Measurements from ENCODE around the gene NXF1. TPM values are rescaled to one million over a fixed set of nuclear protein-coding genes. Genes with fewer than 3 reads are reported as not detected.
"Not testable (repeated sequence)": the region's sequence is repeated elsewhere in the genome, so short reads cannot be mapped to it uniquely, and the experiment has no call there.

Gene NXF1
- 38.1 and 44.2 TPM in 2 replicates for total RNA-seq

GRCh38 chr11:62805076-62805892 is at the start of gene NXF1:
NXF1 (minus strand) TSS chr11:62805440; CDS start chr11:62805356, 84 bp downstream.
- peak; percentile 97 for DNase-seq

GRCh38 chr11:62854013-62854824 is 49.0 kb upstream of the NXF1 start:
- no peak for DNase-seq

- DNase-seq, result no peak
These were observed 48.2 kb upstream of the NXF1 start for GRCh38 chr11:62853279-62853965.

GRCh38 chr11:62852523-62853188 is 47.4 kb upstream of the NXF1 start:
- no peak for DNase-seq

DNA sequence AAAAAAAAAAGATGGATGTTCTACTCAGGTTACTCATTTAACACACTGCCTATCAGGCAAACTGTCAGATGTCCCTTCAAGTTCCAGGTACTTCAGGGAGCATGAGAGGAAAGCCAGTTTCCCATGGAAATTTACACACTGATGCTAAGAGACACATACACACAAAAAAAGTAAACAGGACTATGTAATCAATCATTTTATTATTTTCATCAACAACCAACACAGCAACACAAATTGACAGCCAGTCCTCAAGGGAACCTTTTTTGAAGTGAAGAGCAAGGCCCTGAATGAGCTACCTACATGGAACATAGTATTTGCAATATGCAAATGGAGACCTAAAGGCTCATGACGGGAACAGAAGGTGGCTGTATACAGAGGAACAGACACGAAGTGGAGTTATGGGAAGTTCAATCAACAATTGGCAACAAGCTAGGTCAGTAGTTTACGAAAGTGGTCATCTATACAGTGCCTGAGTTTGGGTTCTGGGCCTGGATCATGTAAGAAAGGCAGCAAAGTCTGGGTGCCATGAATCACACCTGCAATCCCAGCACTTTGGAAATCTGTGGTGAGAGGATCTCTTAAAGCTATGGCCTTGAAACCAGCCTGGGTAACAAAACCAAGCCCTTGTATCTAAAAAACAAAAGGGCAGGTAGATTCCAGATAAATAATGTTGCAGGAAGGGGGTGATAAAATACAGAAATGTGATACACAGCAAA is 46.7 kb upstream of the NXF1 start:
- no peak for DNase-seq

GRCh38 chr11:62850911-62851806 is 45.9 kb upstream of the NXF1 start:
- DNase-seq, result no peak

DNA sequence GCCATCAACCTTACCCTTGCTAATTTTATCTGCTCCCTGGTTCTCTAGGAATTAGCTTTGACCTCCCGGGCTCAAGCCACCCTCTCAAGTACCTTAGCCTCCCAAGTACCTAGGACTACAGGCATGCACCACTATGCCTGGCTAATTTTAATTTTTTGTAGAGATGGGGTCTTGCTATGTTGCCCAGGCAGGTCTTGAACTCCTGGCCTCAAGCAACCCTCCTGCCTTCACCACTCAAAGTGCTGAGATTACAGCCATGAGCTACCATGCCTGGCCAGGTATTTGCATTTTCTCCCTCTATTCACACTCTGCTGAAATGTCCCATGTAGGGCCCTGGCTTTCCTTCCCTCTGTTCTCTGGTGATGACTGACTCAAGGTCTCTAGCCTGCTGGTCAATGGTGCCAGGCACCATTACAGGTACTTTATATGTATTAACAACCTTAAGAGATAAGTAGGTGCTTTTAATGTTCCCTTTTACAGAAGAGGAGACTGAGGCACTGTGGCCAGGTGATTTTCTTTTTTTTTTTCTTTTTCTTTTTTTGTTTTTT is 42.6 kb upstream of the NXF1 start:
- no peak for DNase-seq

DNA sequence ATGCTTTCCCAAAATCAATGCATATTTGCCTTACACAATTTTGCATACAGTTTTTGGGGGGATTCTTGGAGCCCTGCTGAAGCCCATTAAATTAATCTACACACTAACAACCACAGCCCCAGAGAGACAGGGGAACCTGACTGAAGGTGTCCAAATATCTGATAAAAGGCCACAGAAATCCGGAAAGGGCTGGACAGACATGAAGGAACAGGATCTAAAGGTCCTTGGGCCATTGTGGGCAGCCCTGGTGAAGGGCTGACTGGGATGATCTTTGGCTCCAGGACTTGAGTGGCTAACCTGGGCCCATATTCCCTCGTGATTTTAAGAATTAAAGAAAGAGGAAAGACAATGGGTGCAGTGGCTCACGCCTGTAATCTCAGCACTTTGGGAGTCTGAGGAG is 40.9 kb upstream of the NXF1 start:
- no peak for DNase-seq

GRCh38 chr11:62844154-62844553 is 38.9 kb upstream of the NXF1 start:
- no peak for DNase-seq

GRCh38 chr11:62843466-62843865 is 38.2 kb upstream of the NXF1 start:
- DNase-seq, result no peak

DNA sequence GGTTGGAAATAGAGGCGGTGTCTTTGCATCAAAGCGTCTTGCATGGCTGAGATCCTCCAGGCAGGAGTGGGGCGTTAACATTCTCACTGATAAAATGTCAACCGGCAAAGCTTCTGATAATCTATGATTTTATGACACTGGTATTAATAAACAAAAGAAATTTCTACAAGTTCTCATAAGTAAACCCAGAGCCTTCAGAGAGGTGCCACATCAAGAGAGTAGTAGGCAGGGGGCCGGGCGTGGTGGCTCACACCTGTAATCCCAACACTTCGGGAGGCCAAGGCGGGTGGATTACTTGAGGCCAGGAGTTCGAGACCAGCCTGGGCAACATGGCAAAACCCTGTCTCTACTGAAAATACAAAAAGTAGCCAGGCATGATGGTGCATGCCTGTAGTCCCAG is 37.7 kb upstream of the NXF1 start:
- not testable (repeated sequence) for DNase-seq

DNA sequence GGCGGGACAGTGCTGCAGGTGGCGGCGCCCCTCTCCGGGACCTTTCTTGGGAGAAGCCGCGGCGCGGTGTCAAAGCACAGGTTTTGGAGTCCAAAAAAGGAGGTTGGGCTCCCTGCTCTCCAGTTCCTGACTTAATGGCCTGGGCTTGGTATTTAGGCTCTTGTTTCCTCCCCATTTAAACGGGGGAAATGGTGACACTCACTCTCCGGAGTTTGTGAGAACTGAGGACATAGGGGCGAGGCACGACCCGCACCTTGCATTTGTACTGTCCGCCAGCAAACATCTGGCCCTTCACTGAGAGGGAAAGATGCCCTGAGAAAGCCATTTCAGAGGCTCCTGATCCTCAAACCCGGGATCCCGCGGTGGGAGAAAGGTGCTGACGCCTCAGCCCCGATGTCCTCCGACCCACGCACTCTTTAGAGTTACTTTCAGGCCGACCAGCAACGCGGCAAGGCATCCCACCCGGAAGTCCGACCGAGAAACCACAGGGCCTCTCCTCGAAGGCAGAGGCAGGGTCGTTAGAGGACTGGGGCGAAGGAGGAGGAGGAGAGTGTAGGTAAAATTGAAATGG is 37.0 kb upstream of the NXF1 start:
- no peak for DNase-seq

GRCh38 chr11:62841361-62842170 is 36.3 kb upstream of the NXF1 start:
- DNase-seq, result peak; percentile 98

GRCh38 chr11:62840721-62841360 is 35.6 kb upstream of the NXF1 start:
- peak; percentile 66 for DNase-seq

- DNase-seq, result peak; percentile 96
These were observed 34.1 kb upstream of the NXF1 start, which contains the start of gene WDR74 for GRCh38 chr11:62839050-62839945. WDR74 (minus strand) TSS chr11:62839590; CDS start chr11:62839570, 20 bp downstream.

DNA sequence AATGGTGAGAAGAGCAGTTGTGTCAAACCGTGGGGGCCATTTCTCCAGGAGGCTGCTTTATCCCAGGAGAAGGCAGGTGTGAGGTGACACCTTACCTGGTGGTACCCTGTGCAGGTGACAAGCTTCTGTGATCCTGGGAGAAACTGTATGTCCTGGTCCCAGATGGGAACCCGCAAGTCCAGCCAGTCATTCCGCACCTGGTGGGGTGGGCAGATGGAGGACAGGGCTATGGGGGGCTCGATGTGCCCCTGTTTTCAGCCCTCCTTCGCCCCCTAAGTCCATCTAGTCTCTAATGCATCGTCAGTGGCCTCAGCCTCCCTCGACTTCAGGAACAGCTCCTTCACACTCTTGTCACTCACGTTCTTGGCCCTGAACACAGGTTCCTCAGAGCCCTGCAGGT is 30.1 kb upstream of the NXF1 start:
- no peak for DNase-seq
